Right lobe of liver (tissue), 4 donors: Measurements from ENCODE around the gene CHD9NB.

Experiments
- POLR2A ChIP-seq: fragments of 450-650 bp; IDR thresholded peaks from one replicate; pipeline ENCODE4 v1.6.1; 2017; ENCODE audit warnings: antibody characterized with exemption, mild to moderate bottlenecking
- TF ChIP-seq, protein P1 (sequence below), 4 donors: fragments of 200-600 bp in 3 of 4; fragments of 450-650 bp in 1 of 4; IDR thresholded peaks; one replicate each; pipeline versions ENCODE4 v1.5.1 to v1.8.0; 2016 to 2022; ENCODE audit warnings: antibody characterized with exemption in 4 of 4, mild to moderate bottlenecking in 2 of 4
- donor health status: DM: no; HTN: no; CAD: no.
- donor health status: DM: no; HTN: no; CAD: no.
- donor health status: DM: no; HTN: yes; CAD: no.

DNA sequence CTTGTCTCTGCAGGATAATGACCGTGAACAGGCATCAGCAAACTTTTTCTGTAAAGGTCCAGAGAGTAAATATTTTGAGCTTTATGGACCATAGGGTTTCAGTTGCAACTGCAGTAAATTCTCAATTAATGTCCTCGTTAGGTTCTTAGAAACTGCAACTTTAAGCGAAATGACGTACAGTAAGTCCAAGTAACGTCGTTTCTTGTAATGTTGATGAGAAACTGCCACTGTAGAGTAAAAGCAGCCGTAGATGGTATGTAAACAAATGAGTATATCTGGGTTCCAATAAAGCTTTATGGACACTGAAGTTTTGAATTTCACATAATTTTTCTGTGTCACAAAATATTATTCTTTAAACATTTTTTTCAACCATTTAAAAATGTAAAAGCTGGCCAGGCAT lies 7.0 kb upstream of the CHD9NB start:
- no peak for TF ChIP-seq POLR2A
- TF ChIP-seq, protein P1, sequence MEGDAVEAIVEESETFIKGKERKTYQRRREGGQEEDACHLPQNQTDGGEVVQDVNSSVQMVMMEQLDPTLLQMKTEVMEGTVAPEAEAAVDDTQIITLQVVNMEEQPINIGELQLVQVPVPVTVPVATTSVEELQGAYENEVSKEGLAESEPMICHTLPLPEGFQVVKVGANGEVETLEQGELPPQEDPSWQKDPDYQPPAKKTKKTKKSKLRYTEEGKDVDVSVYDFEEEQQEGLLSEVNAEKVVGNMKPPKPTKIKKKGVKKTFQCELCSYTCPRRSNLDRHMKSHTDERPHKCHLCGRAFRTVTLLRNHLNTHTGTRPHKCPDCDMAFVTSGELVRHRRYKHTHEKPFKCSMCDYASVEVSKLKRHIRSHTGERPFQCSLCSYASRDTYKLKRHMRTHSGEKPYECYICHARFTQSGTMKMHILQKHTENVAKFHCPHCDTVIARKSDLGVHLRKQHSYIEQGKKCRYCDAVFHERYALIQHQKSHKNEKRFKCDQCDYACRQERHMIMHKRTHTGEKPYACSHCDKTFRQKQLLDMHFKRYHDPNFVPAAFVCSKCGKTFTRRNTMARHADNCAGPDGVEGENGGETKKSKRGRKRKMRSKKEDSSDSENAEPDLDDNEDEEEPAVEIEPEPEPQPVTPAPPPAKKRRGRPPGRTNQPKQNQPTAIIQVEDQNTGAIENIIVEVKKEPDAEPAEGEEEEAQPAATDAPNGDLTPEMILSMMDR (IDR thresholded peaks at IDR 0.05): no peak
